Epithelial cell of proximal tubule (primary cell): Measurements from ENCODE around the gene POLD1. TPM values are rescaled to one million over a fixed set of nuclear protein-coding genes. Genes with fewer than 3 reads are reported as not detected.

ENCODE experiments used
- DNase-seq: peaks from one replicate; pipeline ENCODE4 v3.0.0-alpha.2; 2011; ENCODE audit warnings: low read depth
- H3K4me3 ChIP-seq: 2 replicates; pipeline ENCODE4 v1.5.1; 2011; ENCODE audit warnings: low read depth, mild to moderate bottlenecking, low read length
- total RNA-seq: library from RNA; depleted of rRNA; stranded (reverse); fragments of >200 nt; gene quantifications from 2 replicates; pipeline ENCODE4 v1.2.3, GENCODE V29; 2015
- TF ChIP-seq, protein P1 (sequence below): conservative IDR thresholded peaks from 2 replicates; pipeline ENCODE4 v1.5.1; 2012; ENCODE audit warnings: low read depth, mild to moderate bottlenecking, low read length

The POLD1 gene
- total RNA-seq, 1 donor from 2014 or later, result 89.4 TPM

GRCh38 chr19:50418176-50419021, 34.3 kb downstream of the POLD1 start, which contains the start of gene SPIB:
SPIB (plus strand) TSS chr19:50418938; CDS start chr19:50418963, 25 bp downstream.
- DNase-seq, result no peak
- TF ChIP-seq, protein P1, sequence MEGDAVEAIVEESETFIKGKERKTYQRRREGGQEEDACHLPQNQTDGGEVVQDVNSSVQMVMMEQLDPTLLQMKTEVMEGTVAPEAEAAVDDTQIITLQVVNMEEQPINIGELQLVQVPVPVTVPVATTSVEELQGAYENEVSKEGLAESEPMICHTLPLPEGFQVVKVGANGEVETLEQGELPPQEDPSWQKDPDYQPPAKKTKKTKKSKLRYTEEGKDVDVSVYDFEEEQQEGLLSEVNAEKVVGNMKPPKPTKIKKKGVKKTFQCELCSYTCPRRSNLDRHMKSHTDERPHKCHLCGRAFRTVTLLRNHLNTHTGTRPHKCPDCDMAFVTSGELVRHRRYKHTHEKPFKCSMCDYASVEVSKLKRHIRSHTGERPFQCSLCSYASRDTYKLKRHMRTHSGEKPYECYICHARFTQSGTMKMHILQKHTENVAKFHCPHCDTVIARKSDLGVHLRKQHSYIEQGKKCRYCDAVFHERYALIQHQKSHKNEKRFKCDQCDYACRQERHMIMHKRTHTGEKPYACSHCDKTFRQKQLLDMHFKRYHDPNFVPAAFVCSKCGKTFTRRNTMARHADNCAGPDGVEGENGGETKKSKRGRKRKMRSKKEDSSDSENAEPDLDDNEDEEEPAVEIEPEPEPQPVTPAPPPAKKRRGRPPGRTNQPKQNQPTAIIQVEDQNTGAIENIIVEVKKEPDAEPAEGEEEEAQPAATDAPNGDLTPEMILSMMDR, result no peak
- no peak within 1 kb of the TSS for H3K4me3 ChIP-seq

DNA sequence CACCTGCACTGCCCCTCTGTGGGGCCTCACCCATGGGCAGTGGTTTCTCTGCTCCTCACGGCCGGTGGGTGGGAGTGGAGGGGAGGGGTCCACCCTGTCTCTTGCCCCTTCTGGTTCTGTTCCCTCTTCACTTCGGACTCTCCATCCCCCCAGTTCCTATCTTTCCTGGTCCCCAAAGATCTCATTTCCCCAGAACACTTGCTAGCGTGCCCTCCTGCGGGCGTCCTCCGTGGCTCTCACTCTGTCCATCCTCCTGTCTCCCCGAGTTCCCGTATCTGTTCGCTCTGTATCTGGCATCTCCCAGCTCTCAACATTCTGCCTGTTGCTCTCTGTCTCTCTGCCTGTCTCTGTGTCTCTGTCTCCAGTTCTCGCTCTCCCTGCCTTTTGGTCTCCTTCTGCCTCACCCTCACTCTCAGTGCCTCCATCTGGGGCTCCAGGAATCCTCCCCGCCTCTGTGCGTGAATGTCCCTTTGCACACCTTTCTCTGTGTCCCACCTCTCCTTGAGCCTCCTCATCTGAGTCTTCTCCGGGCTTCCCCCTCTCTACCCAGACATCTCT, 35.0 kb downstream of the POLD1 start:
- no peak for DNase-seq
- TF ChIP-seq, protein P1, result no peak
- no peak overlapping the region for H3K4me3 ChIP-seq

GRCh38 chr19:50419580-50420035, 35.5 kb downstream of the POLD1 start:
- no peak overlapping the region for H3K4me3 ChIP-seq
- no peak for DNase-seq
- TF ChIP-seq, protein P1, result no peak

DNA sequence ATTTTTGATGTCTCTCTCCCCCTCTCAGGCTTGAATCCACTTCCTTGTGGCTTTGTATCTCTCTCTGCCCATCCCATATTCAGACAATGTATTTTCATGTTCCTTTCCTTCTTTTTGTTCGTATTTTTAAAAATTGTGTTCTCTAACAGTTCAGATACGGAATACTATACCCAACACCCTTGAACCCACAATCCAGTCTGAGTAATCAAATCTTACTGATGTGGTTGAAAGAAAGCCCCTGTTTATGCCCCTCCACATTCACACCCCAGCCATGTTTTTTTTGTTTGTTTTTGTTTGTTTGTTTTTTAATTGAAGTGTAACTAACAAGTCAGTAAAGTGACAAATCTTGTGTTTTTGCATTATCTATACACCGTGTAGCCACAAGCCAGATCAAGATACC, 36.0 kb downstream of the POLD1 start:
- TF ChIP-seq, protein P1, result no peak
- no peak overlapping the region for H3K4me3 ChIP-seq
- DNase-seq, result no peak

DNA sequence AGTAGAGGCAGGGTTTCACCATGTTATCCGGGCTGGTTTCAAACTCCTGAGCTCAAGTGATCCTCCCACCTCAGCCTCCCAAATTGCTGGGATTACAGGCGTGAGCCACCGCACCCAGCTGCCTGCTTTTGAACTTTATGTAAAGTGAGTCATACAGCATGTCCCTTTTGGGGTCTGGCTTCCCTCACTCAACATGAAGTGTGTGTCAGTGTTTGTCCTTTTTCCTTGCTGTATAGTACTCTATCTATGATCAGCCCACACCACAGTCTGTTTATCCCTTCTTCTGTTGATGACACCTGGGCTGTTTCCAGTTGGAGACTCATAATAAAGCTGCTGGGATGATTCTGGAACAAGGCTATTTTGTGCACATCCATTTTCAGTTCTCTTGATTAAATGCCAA, 36.7 kb downstream of the POLD1 start:
- no peak for DNase-seq
- TF ChIP-seq, protein P1, result no peak
- no peak overlapping the region for H3K4me3 ChIP-seq

GRCh38 chr19:50422397-50423278, 38.5 kb downstream of the POLD1 start:
- TF ChIP-seq, protein P1, result no peak
- H3K4me3 ChIP-seq, result no peak overlapping the region
- DNase-seq, result no peak
